Osteoblast (primary cell): Measurements from ENCODE around the gene IFT74. TPM values are rescaled to one million over a fixed set of nuclear protein-coding genes. Genes with fewer than 3 reads are reported as not detected.

Experiments used
- DNase-seq: peaks from one replicate; pipeline ENCODE4 v3.0.0; 2011; ENCODE audit warnings: low spot score, mixed read lengths; ENCODE audit not compliant: insufficient read length; ENCODE audit errors: missing footprints
- H2AFZ ChIP-seq: 2 replicates; pipeline ENCODE4 v1.6.0; 2011; ENCODE audit warnings: mild to moderate bottlenecking, low read length
- H3K27ac ChIP-seq: 2 replicates; pipeline ENCODE4 v1.5.1; 2011; ENCODE audit warnings: mild to moderate bottlenecking, low read depth, low read length, moderate library complexity
- H3K27me3 ChIP-seq: 2 replicates; pipeline ENCODE4 v1.6.0; 2012; ENCODE audit warnings: mild to moderate bottlenecking, control low read depth, inconsistent platforms, low read length, moderate library complexity; ENCODE audit not compliant: insufficient read depth
- H3K36me3 ChIP-seq: 2 replicates; pipeline ENCODE4 v1.5.1; 2011; ENCODE audit warnings: mild to moderate bottlenecking, low read length, control low read depth, moderate library complexity; ENCODE audit not compliant: insufficient read depth
- H3K4me1 ChIP-seq: 2 replicates; pipeline ENCODE4 v1.5.1; 2011; ENCODE audit warnings: mild to moderate bottlenecking, low read length, control low read depth, moderate library complexity; ENCODE audit not compliant: insufficient read depth
- H3K4me2 ChIP-seq: 2 replicates; pipeline ENCODE4 v1.6.0; 2011; ENCODE audit warnings: mild to moderate bottlenecking, low read length; ENCODE audit not compliant: insufficient read depth
- H3K4me3 ChIP-seq: fragments of 200-600 bp; sonication (generic); 3 replicates; pipeline ENCODE4 v1.5.1; 2012; ENCODE audit warnings: mild to moderate bottlenecking, low read length, inconsistent platforms; ENCODE audit not compliant: insufficient read depth
- H3K79me2 ChIP-seq: 2 replicates; pipeline ENCODE4 v1.6.0; 2012; ENCODE audit warnings: mild to moderate bottlenecking, low read length, control low read depth, inconsistent platforms; ENCODE audit not compliant: insufficient read depth
- H3K9me3 ChIP-seq: 2 replicates; pipeline ENCODE4 v1.5.1; 2011; ENCODE audit warnings: low read depth, low read length, control low read depth
- H4K20me1 ChIP-seq: 2 replicates; pipeline ENCODE4 v1.6.0; 2012; ENCODE audit warnings: mild to moderate bottlenecking, low read length, control low read depth; ENCODE audit not compliant: insufficient read depth
- CTCF ChIP-seq: IDR thresholded peaks from 2 replicates; pipeline ENCODE4 v1.5.1; 2011; ENCODE audit warnings: mild to moderate bottlenecking, low read depth, low read length, moderate library complexity; ENCODE audit errors: extremely low read depth
- total RNA-seq: library from RNA; depleted of rRNA; stranded (reverse); fragments of >200 nt; gene quantifications from 2 replicates; pipeline ENCODE4 v1.2.3, GENCODE V29; 2012

The IFT74 gene
- total RNA-seq, 1 donor = 19.9 TPM

- H3K4me2 ChIP-seq = no peak overlapping the region
- H3K4me3 ChIP-seq = no peak overlapping the region
- H4K20me1 ChIP-seq = peaks cover 5% of the 10 kb centered on the region
- H3K27ac ChIP-seq = no peak overlapping the region
- no peak for TF ChIP-seq CTCF
- H2AFZ ChIP-seq = no peak overlapping the region
- H3K27me3 ChIP-seq = no peaks in the 10 kb centered on the region
- no peaks in the 10 kb centered on the region for H3K36me3 ChIP-seq
- no peak for DNase-seq
- H3K79me2 ChIP-seq = peaks cover 25% of the 10 kb centered on the region
- no peaks in the 10 kb centered on the region for H3K9me3 ChIP-seq
- peaks cover 17% of the 10 kb centered on the region for H3K4me1 ChIP-seq
Measured at GRCh38 chr9:26949637-26950069, 6.6 kb upstream of the IFT74 start.

- no peak overlapping the region for H2AFZ ChIP-seq
- no peak overlapping the region for H3K4me2 ChIP-seq
- no peaks in the 10 kb centered on the region for H3K9me3 ChIP-seq
- H3K4me1 ChIP-seq = peaks cover 19% of the 10 kb centered on the region
- H3K79me2 ChIP-seq = peaks cover 16% of the 10 kb centered on the region
- peaks cover 2% of the 10 kb centered on the region for H4K20me1 ChIP-seq
- DNase-seq = no peak
- no peak overlapping the region for H3K4me3 ChIP-seq
- H3K27me3 ChIP-seq = no peaks in the 10 kb centered on the region
- H3K27ac ChIP-seq = no peak overlapping the region
- no peaks in the 10 kb centered on the region for H3K36me3 ChIP-seq
- no peak for TF ChIP-seq CTCF
Measured at GRCh38 chr9:26950521-26950920, 5.7 kb upstream of the IFT74 start.

- Histone ChIP-seq H3K79me2 (peaks cover 7% of the 10 kb centered on the region), H3K36me3 (no peaks in the 10 kb centered on the region), H3K27me3 (no peaks in the 10 kb centered on the region), H2AFZ (peak overlapping the region; percentile 17), H3K4me1 (peaks cover 16% of the 10 kb centered on the region), H4K20me1 (no peaks in the 10 kb centered on the region), H3K27ac (no peak overlapping the region), H3K9me3 (no peaks in the 10 kb centered on the region), H3K4me2 (no peak overlapping the region), H3K4me3 (no peak overlapping the region)
- DNase-seq = no peak
- no peak for TF ChIP-seq CTCF
Measured at GRCh38 chr9:26951794-26952193, 4.4 kb upstream of the IFT74 start.

- H2AFZ ChIP-seq = peak overlapping the region; percentile 52
- H3K79me2 ChIP-seq = peaks cover 20% of the 10 kb centered on the region
- H3K36me3 ChIP-seq = no peaks in the 10 kb centered on the region
- H3K4me2 ChIP-seq = peak overlapping the region; percentile 33
- peak; percentile 12 for TF ChIP-seq CTCF
- peak overlapping the region; percentile 24 for H3K4me3 ChIP-seq
- peaks cover 14% of the 10 kb centered on the region for H3K4me1 ChIP-seq
- H3K9me3 ChIP-seq = no peaks in the 10 kb centered on the region
- H3K27me3 ChIP-seq = no peaks in the 10 kb centered on the region
- no peak overlapping the region for H3K27ac ChIP-seq
- H4K20me1 ChIP-seq = no peaks in the 10 kb centered on the region
- peak; percentile 13 for DNase-seq
Measured at GRCh38 chr9:26954050-26954508, 2.1 kb upstream of the IFT74 start.
